UCSD-AML1 (cell line): Measurements from ENCODE around the gene ZFYVE16.
A peak's percentile ranks its signal among the peaks of the same experiment; 100 is the strongest.
"Not testable (repeated sequence)": the region's sequence is repeated elsewhere in the genome, so short reads cannot be mapped to it uniquely, and the experiment has no call there.

Source experiments
- DNase-seq: peaks from one replicate; lab custom pipeline; 2025; ENCODE audit not compliant: unreplicated experiment; lab: John Stamatoyannopoulos, UW

ZFYVE16 gene

GRCh38 chr5:80487444-80487828 lies 79.6 kb downstream of the ZFYVE16 start:
- DNase-seq: no peak

DNA sequence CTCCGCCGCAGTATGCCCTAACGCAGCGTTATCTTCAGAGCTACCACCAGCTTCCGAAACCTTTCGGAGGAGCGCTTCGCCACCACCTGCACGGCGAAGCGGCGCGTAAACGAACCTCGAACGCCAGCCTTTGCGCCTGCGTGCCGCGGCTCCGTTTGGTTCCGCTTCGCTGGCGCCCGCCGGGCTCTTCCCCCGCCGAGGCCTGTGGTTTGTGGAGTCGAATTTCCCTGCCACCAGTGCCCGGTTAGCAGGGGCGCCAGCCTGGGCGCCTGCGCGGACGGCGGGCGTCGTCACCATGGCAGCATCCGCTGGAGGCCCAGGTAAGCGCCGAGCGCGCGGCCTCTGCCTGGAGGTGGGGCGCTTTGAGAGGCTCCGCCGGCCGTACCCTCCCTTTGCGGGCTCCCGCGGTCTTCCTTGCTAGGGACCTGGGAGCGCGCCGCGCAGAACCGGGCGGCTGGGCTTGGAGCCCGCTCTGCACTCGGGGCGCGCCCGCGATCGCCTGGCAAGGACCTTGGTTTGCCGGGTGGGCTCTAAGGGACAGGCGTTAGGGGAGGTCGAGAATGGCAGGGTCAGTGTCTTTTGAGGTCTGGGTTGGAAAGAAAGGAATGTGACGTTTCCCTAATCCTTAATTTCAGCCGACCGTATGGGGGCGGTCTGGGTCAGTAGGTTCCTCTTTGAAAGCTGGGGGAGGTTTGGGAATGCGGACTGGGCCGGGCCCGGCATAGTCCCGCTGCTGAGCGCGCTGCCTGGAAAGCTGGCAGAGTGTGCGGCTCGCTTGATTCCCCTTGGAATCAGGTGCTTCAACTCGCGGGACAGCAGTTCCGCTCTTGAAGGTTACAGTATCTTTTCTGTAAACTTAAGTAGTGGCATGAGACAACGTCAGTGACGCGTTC lies 80.2 kb downstream of the ZFYVE16 start, which contains the start of gene FAM151B:
Gene FAM151B, plus strand, starts transcription at position 272 of the 893 bp plus-strand sequence. Its CDS starts 24 bp downstream, at position 296.
- DNase-seq: peak; percentile 85

GRCh38 chr5:80491296-80491695 lies 83.4 kb downstream of the ZFYVE16 start:
- no peak for DNase-seq

DNA sequence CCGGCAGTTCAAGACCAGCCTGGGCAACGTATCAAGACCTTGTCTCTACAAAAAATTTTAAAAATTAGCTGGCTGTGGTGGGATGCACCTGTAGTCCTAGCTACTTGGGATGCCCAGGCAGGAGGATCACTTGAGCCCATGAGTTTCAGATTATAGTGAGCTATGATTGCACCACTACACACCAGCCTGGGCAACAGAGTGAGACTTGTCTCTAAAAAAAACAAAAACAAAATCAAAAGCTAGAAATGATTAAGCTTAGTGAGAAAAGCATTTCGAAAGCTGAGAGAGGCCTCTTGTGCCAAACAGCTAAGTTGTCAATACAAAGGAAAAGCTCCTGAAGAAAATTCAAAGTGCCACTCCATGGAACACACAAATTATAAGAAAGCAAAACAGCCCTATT lies 84.9 kb downstream of the ZFYVE16 start:
- no peak for DNase-seq

DNA sequence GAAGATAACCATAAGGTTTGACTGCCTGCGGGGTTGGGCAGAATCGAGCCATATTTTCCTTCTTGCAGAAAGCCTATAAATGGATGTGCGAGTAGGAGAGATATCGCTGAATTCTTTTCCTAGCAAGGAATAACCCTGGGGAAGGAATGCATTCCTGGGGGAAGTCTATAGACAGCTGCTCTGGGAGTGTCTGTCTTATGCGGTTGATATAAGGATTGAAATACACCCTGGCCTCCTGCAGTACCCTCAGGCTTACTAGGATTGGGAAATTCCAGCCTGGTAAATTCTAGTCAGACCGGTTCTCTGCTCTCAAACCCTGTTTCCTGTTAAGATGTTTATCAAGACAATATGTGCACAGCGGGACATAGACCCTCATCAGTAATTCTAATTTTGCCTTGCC lies 85.6 kb downstream of the ZFYVE16 start:
- DNase-seq: not testable (repeated sequence)

GRCh38 chr5:80495891-80496290 lies 88.0 kb downstream of the ZFYVE16 start:
- DNase-seq: no peak

- DNase-seq: no peak
These were observed 94.9 kb downstream of the ZFYVE16 start for GRCh38 chr5:80502800-80503199.

DNA sequence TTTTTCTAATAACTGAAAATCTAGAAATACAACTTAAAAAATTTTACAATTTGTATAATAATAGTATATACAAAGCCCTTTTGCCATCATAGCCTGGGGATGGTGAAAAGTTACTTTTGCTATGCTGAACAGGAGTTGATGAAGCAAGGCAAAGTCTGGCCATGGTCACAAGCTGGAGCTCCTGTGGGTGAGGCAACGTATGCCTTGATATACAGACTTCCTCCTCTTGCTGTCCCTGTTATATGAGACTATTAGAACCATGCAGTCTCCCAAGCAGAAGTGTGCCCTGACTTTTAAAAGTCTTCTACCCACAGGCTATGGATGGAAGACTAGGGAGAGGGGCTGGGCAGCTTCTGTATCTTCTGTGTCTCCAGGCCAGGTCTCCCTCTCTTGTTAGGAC lies 95.8 kb downstream of the ZFYVE16 start:
- DNase-seq: no peak

DNA sequence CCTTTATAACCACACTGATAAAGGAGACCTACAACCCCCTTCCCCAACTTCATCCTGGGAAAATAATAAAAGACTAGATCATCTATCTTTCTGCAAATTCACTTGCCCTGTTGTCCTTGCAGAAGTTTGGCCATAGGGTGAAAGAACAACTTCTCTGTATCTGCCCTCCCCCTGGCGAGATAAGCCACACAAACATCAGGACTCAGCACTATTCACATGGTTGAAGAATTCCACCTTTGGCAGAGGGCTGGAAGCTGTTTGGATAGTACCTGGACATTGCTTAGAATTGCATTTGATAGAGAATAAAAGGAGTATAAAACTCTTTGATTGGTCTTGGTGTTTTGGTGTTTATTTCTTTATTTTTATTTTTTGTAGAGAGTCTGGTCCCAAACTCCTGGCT lies 97.0 kb downstream of the ZFYVE16 start:
- DNase-seq: no peak

DNA sequence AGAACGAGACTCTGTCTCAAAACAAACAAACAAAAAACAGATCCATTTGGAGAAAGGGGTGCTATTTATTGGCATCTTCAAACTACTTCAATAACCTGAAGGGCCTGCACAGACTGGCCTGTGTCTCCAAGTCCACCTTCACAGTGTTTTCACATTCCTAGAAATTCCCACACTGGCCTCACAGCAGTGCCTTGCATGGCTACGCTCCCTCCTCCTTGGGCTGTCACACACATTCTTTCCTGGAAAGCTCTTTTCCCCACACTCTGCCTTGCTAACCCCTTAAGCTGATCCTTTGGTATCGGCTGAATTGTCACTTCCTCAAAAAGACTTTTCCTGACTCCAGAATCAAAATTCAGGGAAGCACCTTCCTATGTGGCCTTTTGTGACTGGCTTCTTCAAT lies 99.8 kb downstream of the ZFYVE16 start:
- DNase-seq: no peak

DNA sequence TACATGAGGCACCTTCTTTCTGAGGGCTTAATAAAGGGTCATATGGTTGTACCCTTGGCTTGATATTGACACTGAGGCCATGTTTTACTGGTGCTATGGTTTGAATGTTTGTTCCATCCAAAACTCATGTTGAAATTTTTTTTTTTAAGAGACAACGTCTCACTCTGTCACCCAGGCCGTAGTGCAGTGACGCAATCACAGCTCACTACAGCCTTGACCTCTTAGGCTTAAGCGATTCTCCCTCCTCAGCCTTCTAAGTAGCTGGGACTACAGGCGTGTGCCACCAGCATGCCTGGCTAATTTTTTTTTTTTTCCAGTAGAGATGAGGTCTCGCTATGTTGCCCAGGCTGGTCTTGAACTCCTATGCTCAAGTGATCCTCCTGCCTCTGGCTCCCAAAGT lies 101.0 kb downstream of the ZFYVE16 start:
- DNase-seq: no peak

DNA sequence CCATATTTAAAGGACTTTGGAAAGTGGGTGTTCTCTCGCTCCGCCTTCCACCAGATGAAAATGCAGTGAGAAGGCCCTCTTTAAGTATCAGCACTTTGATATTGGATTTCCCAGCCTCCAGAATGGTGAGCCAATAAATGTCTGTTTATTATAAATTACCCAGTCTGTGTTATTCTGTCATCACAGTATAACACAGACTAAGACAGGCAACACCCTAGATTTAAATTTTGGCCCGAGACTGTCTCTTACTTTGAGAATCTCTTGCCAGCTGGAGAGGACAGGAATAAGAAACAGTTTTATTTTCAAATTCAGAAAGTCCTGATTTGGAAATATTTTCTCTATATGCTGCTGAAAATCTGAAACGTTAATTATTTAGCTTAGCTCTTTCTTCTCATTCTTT lies 101.5 kb downstream of the ZFYVE16 start:
- DNase-seq: no peak

DNA sequence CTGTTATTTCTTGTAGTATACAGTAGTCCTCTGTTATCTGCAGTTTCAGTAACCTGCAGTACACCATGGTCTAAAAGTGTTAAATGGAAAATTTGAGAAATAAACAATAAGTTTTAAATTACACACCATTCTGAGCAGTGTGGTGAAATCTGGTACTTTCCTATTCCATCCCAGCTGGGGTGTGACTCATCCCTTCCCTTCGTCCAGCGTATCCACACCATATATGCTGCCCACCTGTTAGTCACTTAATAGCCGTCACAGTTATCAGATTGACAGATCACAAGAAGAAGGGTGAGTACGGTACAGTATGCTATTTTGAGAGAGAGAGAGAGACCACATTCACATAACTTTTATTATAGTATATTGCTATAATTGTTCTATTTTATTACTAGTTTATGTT lies 109.0 kb downstream of the ZFYVE16 start:
- no peak for DNase-seq
